GM18505 (cell line): Measurements from ENCODE around the gene RNF145.
"Not testable (repeated sequence)": the region's sequence is repeated elsewhere in the genome, so short reads cannot be mapped to it uniquely, and the experiment has no call there.

ENCODE experiments used
- ATAC-seq: cut with Tn5 transposase; IDR thresholded peaks from one replicate; pipeline ENCODE4 v1.9.1; 2021; ENCODE audit not compliant: unreplicated experiment
- POLR2A ChIP-seq: IDR thresholded peaks from 4 replicates; pipeline ENCODE4 v1.6.1; 2011; ENCODE audit warnings: borderline replicate concordance; ENCODE audit not compliant: insufficient read depth, insufficient read length; ENCODE audit errors: extremely low read depth

Gene RNF145

GRCh38 chr5:159231167-159231566 is 21.8 kb upstream of the RNF145 start:
- no peak for ATAC-seq
- no peak for TF ChIP-seq POLR2A

- no peak for ATAC-seq
- no peak for TF ChIP-seq POLR2A
Observed at GRCh38 chr5:159230657-159231056, 21.3 kb upstream of the RNF145 start.

- ATAC-seq, result not testable (repeated sequence)
Observed at GRCh38 chr5:159228097-159228496, 18.7 kb upstream of the RNF145 start.

GRCh38 chr5:159227452-159227851 is 18.1 kb upstream of the RNF145 start:
- ATAC-seq, result no peak
- no peak for TF ChIP-seq POLR2A

GRCh38 chr5:159226451-159226850 is 17.1 kb upstream of the RNF145 start:
- no peak for ATAC-seq

GRCh38 chr5:159224471-159224870 is 15.1 kb upstream of the RNF145 start:
- TF ChIP-seq POLR2A, result no peak
- no peak for ATAC-seq

More at GRCh38 chr5:159226451-159226850, 17.1 kb upstream of the RNF145 start:
- no peak for TF ChIP-seq POLR2A

GRCh38 chr5:159223469-159223868 is 14.1 kb upstream of the RNF145 start:
- no peak for ATAC-seq
- TF ChIP-seq POLR2A, result no peak

- no peak for ATAC-seq
- TF ChIP-seq POLR2A, result no peak
Observed at GRCh38 chr5:159220206-159220605, 10.9 kb upstream of the RNF145 start.

- no peak for ATAC-seq
- TF ChIP-seq POLR2A, result no peak
Observed at GRCh38 chr5:159218595-159219023, 9.3 kb upstream of the RNF145 start.

- TF ChIP-seq POLR2A, result no peak
- ATAC-seq, result no peak
Observed at GRCh38 chr5:159217236-159217635, 7.9 kb upstream of the RNF145 start.

- no peak for ATAC-seq
- no peak for TF ChIP-seq POLR2A
Observed at GRCh38 chr5:159216454-159216853, 7.1 kb upstream of the RNF145 start.

- TF ChIP-seq POLR2A, result no peak
- ATAC-seq, result no peak
Observed at GRCh38 chr5:159215886-159216285, 6.5 kb upstream of the RNF145 start.

- no peak for TF ChIP-seq POLR2A
- no peak for ATAC-seq
Observed at GRCh38 chr5:159214486-159215271, 5.3 kb upstream of the RNF145 start.

- no peak for TF ChIP-seq POLR2A
- ATAC-seq, result no peak
Observed at GRCh38 chr5:159212657-159213462, 3.5 kb upstream of the RNF145 start.

GRCh38 chr5:159211729-159212174 is 2.4 kb upstream of the RNF145 start:
- no peak for ATAC-seq
- no peak for TF ChIP-seq POLR2A

- TF ChIP-seq POLR2A, result no peak
- no peak for ATAC-seq
Observed at GRCh38 chr5:159210846-159211245, 1.5 kb upstream of the RNF145 start.
